ENCODE measurements around the gene DAPK2. TPM values are rescaled to one million over a fixed set of nuclear protein-coding genes. Genes with fewer than 3 reads are reported as not detected.
A peak's percentile ranks its signal among the peaks of the same experiment; 100 is the strongest.

The DAPK2 gene
- polyA plus RNA-seq, 4 donors, result 4.2 to 8.4 (median 6.4) TPM

DNA sequence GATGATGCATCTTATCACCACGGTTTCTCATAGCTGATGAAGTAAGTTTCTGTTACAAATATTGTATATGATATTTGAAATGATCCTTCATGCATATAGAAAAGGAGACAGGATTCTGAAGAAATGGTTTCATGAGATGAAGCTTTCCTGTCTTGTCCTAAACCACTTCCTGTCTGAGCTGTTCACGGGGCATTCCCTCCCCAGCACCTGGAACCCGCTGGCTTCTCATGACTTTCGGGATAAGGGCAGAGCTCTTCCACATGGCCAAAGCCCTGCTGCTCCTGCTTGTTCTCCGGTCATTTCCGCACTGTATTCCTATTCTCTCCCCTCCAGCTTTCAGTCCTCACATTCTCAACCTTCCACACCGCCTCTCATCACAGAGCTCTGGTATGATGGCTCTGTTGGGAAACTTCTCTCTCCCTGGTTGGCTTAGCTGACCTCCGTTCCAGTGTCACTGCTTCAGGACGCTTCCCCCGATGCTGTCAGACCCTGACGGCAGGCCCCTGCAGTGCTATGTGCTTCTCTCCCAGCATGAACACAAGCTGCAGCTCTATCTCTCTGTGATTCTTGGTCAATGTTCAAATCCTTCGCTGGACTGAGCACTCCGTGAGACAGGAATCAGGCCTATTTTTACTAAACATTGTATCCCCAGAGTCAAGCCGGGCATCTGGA, 125.6 kb downstream of the DAPK2 start:
- DNase-seq (ENCODE audit: low read depth in 4 of 4, low spot score in 2 of 4), result no peak

DNA sequence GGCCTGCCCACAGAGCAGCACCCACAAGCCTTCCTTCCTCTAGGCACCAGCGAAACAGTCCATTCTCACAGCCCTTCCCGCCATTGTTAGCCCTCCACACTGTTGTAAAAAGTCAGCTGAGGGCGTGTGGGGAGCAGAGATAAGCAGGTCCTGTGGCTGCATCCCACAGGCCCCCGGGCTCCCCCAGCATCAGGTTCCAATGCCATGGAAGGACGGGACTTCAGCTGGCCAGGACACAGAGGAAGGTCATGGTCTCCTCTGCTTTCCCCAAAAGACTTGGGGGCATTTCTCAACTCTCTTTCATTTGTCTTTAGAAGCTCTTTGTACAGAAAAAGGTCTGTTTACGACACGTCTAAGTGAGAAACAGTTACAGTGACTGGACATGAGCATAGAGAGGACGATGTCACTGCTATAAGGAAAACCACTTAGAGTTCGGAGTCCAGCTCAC, 127.4 kb downstream of the DAPK2 start:
- DNase-seq (ENCODE audit: low read depth in 4 of 4, low spot score in 2 of 4), result no peak

DNA sequence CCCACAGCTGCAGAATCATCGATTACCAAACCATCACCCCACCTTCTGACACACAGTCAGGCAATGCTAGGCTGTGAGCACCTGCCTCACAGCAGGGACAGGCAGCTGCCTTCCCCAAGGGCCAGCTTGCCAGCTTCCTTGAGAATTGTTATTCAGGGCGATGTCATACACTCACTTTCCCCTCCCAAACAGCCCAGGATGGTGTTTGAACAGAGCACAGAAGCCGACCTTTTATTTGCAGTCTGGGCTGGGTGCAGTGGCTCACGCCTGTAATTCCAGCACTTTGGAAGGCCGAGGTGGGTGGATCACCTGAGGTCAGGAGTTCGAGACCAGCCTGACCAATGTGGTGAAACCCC, 128.0 kb downstream of the DAPK2 start:
- no peak for DNase-seq (ENCODE audit: low read depth in 4 of 4, low spot score in 2 of 4)

DNA sequence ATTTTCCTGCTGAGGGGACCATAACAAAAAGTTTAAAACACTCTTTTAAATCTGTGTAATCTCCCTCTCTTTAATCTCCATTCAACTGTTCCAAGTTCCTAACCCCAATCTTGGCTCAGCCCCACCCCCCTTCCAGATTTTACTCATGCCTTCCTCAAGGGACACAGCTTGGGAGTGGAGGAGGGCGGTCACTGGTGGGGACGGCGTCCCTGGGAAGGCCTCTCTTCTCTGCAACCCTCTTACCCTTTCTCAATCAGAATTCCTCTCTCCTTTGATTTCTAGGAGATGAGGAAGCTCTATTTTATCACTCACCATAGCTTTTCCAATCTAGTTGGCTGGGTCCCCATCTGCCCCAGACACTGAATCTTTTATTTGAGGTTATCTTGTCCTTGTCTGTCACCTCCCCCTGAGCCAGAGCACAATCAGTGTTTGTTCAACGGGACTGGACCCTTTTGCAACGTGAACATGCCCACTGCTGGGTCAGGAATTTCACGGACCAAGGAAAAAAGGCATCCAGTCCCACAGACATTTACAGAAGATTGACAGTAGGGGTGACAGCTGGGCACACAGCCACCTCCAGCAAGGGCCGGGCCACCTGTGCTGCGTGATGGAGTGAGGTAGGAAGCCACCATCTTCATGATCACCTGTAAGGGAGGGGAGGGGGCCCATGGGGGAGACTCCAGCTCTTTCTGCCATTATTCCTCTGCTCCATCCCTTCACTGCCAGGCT, 128.5 kb downstream of the DAPK2 start:
- no peak for DNase-seq (ENCODE audit: low read depth in 4 of 4, low spot score in 2 of 4)

DNA sequence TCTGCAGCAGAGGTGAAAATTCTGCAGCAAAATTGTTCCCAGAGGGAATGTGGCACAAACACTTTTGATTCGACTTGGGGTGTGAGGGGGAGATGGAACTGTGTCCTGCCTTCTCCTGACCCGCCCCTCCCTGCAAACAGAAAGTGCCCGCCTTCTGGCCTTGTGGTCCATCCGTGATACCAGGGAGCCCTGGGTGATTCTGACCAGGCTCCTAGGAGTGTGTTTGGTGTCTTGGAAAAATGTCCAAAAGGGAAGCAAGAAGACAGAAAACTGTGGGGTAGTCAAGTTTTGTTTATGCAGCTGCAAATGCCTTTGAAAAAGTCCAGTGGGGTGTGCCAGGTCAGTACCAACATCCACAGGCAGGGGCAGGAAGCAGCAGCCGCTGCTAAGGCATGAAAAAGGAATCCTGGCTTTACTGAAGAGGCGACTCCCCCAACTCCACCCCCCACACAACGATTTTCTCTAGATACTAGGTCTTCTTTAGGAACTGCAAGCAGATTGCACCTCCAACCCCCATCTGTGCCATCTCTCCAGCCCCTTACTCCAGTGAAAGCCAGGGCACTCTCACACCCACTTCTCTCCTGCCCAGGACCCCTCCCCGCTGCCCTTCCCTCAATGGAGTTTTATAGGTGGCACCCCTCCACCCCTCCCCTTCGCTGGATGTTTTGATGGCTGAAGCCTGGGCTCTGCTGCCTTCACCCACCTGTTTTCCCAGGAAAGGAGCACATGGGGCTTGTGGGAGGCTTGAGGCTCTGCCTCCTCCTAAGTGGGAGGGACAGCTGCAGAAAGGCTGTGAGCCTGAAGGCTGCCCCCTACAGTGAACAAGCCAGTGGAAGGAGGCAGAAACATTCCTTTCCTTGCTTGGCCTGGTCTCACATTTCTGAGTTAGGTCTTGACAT, 130.2 kb downstream of the DAPK2 start:
- peak in 1 of 4 donors; percentile 57 for DNase-seq (ENCODE audit: low read depth in 4 of 4, low spot score in 2 of 4)

DNA sequence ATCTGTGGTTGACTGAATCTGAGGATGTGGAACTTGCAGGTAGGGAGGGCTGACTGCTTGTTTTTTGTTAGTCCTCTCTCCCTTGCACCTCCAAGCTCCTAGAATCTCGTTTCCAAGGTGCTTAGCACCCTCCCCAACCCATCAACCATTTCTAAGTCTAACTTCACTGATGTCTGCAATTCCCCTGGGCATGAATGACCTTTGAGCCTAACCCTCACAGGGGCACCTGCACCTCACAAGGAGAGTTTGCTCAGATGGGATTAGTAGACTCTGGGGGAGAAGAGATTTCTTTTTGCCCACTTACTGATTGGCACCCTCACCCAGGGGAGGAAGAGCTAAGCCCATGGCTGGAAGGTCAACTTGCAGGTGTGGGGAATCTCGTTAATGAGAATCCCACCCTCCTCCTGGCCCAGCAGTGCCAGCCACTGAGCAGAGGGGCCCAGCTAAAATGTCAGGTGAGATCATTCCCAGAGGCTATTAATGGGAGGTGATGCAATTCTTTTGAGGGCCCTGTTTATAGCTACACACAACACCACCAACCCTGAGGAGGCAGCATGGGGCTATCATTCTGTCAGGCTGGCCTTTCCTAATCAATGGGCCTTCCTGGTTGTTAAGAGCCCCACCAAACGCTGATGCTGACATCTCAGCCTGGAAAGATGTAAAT, 130.9 kb downstream of the DAPK2 start:
- no peak for DNase-seq (ENCODE audit: low read depth in 4 of 4, low spot score in 2 of 4)

DNA sequence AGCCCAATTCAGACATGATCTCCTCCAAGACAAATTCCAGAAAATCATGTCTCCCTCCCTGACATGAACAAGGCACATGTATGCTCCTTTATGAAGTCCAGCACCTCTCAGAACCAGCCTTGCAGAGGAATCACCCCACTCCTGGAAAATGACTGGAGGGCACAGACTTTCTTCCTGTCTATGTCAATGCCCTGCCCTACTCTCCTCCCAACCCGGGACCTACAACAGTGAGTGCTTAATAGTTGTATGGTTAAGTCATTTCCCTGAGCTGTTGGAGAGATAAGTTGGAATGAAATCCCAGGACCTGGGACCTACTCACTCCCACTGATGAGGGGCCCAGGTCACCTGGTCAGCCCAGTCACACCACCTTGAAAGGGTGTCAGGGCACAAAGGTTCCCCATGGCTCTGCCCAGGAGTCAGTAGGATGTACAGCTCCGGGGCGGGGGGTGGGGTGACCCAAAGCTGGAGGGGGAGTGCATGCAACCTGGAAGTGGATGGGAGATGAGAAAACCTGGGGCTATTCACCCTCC, 132.4 kb downstream of the DAPK2 start:
- no peak for DNase-seq (ENCODE audit: low read depth in 4 of 4, low spot score in 2 of 4)

DNA sequence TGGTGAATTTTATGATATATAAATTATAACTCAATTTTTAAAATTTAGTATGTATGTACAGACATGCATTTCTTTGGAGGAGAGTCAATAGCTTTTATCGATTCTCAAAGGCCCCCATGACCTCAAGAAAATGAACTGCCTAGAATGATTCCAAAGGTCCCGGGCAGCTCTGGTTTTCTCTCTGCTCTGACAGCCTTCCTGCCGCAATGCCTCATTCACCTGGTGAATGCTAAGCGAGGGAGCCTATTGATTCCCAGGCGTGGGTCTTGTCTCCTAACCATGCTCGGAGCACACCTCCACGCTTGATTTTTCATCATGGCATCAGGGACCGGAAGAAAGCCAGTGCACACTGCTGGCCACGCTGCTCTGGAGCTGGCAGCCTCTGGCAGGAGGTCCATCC, 132.9 kb downstream of the DAPK2 start:
- no peak for DNase-seq (ENCODE audit: low read depth in 4 of 4, low spot score in 2 of 4)

DNA sequence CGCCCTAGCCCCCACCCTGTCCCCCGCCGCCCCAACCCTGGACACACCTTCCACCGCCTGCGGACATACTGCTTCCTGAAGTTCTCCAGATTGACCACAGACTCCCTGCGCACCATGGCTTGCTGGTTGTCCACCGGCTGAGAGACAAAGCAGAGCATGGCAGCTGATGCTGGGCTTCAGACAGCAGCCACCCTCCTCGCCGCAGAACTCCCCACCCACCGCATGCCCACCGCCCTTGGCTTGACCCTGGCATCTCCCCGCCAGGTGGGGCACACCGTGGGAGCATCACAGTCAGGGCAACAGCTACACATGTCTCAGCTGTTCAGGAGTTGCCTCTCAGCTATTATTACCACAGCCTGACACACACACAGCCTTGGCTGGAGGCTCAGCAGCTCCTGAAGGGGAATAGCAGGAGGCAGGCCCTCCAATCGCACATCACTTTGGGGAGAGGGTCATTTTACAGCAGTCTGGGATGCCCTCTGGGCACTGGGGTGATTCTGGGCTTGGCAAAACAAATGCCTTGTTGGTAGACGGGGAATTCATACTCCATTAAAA, 134.1 kb downstream of the DAPK2 start:
- DNase-seq (ENCODE audit: low read depth in 4 of 4, low spot score in 2 of 4), result no peak

DNA sequence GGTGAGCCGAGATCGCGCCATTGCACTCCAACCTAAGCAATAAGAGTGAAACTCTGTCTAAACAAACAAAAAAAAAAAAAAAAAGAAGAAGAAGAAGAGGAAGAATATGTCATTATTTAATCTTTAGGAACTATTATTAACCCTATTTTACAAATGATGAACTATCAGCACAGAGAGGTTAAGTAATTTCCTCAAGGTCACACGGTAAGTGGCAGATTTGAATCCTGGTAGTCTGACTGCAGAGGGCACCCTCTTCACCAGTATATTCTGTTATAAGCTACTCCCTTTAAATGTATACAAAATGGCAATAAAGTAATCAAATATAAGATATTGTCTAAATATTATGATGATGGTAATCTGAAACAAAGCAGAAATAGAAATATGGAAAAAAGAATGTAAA, 135.1 kb downstream of the DAPK2 start:
- DNase-seq (ENCODE audit: low read depth in 4 of 4, low spot score in 2 of 4), result no peak

DNA sequence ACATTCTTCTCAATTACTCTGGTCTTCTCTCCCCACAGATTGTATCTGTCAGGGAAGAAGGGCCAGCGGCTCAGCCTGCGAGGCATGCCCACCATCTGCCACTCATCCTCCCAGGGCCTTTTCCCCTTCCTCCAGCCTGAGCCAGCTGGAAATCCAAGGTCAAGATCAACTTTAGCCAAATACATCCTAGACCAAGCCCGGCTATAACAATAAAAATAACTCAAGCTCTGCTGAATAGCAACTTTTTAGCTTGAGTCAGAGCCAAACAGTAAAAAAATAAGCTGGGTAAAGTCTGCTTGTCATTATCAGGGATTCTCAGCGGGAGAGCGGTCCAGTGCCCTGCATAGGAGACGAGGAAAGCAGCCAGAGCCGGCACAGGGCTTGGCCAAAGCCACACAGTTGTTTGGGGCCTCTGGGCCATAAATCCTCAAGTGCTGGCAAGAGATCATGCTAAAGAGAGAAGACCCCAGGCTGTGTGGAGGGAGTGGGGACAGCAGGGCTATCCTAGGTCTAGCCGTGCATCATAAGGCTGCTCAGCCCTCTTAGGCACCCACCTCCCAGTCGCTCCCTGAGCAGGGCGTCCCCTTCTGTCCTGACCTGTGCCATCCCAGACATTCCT, 136.4 kb downstream of the DAPK2 start:
- no peak for DNase-seq (ENCODE audit: low read depth in 4 of 4, low spot score in 2 of 4)

DNA sequence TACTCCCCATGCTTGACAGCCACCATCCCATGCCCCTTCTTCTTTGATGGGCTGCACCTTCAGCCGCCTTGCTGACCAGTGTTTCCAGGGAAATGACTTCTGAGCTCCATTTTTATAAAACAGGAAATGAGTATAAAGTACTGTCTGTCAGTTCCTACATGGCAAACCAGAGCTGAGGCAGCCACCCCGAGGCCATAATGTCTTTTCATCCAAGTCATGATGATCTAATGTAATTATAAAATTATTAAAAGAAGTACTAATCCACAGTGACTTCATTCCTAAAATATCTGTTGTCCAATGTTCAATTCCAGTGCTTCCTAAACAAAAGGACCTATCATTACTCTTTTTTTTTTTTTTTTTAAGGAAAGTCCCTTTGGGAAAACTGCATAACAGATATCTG, 137.3 kb downstream of the DAPK2 start:
- no peak for DNase-seq (ENCODE audit: low read depth in 4 of 4, low spot score in 2 of 4)

DNA sequence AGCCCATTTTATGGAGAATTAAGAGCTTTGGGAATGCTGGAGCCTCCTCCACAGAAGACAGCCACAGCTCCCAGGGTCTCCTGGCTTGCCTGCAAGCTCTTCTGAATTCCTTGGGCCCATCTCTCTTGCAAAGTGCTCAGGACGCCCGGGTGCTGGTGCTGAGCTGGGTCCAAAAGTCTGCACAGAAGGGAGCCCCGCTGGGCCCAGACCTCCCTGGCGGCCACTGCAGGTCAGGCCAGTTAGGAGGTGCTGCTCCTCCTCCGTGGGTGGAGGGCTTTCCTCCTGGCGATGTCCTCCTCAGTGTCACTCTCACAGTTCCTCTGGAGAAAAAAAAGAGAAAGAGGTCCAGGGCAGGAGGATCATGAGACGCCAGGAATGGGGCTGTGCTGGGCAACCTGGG, 138.0 kb downstream of the DAPK2 start:
- DNase-seq (ENCODE audit: low read depth in 4 of 4, low spot score in 2 of 4), result no peak

DNA sequence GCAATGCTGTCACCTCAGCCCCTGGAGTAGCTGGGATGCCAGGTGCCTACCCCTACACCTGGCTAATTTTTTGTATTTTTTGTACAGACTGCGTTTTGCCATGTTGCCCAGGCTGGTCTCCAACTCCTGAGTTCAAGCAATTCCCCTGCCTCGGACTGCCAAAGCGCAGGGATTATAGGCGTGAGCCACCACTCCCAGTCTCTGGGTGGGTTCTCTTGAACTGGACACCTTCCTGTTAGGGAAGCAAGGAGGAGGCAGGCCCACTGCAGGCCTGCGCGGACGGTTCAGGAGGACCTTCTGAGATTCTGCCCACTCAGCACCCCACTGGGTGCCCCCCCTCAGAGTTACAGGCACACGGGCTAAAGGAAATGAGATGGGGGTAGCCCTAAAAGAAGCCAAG, 138.8 kb downstream of the DAPK2 start:
- no peak for DNase-seq (ENCODE audit: low read depth in 4 of 4, low spot score in 2 of 4)

DNA sequence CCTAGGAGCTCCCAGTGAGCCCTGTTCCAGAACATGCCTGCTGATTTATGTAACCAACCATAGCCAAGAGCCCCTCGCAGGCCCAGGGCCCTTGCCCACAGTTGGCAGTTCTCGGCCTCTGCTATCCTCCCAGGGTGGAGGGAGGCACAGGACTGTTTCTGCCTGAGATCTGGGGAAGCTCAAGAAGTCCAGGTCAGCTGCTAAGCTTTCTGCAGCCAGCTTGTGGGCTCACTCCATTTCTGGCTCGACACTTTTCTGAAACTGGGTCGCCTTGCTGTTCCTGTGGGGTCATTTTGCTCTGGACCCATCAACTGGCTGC, 140.1 kb downstream of the DAPK2 start:
- DNase-seq (ENCODE audit: low read depth in 4 of 4, low spot score in 2 of 4), result no peak

DNA sequence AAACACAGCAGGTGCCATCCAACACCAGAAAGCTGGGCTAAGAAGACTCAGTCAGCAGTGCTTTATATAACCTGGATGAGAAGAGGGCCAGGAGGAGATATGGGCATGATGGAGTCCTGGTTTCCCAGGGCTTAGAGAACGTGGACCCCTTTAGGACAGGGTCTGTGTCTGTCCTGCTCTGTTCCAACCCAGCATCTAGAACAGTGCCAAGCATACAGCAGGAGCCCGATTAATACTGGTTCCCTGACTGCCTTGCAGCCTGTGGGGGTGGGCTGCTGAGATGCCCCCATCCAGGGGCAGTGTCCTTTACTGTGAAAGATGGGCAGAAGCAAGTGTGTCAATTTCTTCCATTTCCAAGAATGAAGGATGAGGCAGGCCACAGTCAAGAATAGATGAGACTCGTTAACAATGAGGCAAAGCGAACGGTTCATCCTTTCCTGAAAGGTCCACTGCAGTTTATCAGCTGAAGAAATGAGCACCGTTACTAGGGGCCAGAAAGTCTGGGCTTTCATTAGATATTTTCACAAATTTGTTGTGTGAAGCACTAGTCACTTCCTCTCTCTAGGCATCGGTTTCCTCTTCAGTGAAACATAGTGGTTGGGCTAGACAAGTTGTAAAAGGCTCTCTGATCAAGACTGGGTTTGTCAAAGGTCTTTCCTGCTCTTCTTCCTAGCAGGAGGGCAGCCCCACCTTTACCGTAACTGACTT, 140.6 kb downstream of the DAPK2 start:
- no peak for DNase-seq (ENCODE audit: low read depth in 4 of 4, low spot score in 2 of 4)

DNA sequence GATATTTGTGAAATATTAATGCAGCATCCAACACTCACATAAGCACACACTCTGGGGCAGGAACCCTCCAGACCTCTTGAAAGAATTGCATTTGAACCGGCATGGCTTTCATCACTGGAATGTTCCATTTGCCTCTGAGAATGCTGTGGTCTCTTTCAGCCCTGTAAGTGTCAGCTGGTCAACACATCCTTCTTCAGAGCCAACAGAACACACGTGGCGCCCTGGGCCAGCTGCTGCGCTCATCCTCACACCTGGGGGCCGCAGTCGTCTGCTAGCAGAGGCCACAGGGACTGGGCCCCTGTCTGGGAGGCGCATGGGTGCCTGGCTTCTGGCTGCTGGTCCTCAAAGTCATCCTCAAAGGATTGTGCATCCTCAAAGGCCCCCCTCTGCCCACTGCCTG, 141.2 kb downstream of the DAPK2 start:
- DNase-seq (ENCODE audit: low read depth in 4 of 4, low spot score in 2 of 4), result no peak

DNA sequence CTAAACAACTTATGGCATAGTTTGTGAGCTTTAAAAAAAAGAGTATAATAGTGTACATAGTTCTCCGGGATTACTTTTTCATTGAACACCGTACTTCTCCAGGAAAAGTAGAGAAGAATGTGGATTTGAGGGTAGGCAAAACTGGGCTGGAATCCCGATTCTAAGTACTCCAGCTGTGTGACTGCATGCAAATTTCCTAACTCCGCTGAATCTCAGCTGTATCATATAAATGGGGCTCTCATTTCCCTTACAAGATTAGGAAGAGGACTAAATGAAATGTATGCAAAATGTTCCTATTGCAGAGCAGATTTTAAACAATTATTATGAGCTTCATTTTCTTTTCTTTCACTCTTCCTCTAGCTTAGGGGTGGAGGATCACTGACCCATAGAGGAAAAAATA, 142.2 kb downstream of the DAPK2 start:
- DNase-seq (ENCODE audit: low read depth in 4 of 4, low spot score in 2 of 4), result no peak

DNA sequence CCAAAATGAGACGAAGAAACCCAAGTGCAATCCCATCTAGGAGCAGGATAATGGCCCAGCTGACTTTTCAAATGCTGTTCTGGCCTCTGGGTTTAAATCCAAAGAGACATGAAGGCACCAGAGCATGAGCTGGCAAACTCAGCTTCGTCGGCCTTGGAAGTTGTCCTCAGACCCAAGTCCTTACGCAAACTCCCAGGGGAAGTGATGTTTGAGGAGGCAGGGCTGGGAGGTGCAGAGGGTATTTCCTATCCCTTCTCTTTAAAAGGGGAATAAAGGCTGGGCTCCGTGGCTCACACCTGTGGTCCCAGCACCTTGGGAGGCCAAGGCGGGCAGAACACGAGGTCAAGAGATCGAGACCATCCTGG, 143.6 kb downstream of the DAPK2 start:
- DNase-seq (ENCODE audit: low read depth in 4 of 4, low spot score in 2 of 4), result no peak
